Gastrocnemius medialis (tissue), 4 donors: ENCODE data around the gene PRKN.

Experiments
- POLR2A ChIP-seq, 2 donors: fragments of 450-650 bp; IDR thresholded peaks; one replicate each; pipeline ENCODE4 v1.6.1; 2017; ENCODE audit warnings: antibody characterized with exemption in 2 of 2, mild to moderate bottlenecking in 2 of 2, moderate library complexity in 2 of 2
- TF ChIP-seq, protein P1 (sequence below), 5 experiments: fragments of 450-650 bp in 3 of 5; fragments of 200-600 bp in 2 of 5; sonication (generic) in 2 of 5; IDR thresholded peaks in 4 of 5; conservative IDR thresholded peaks in 1 of 5; 1 replicate in 4 of 5; 2 replicates in 1 of 5; pipeline ENCODE4 v1.5.1; 2016 to 2019; ENCODE audit warnings: antibody characterized with exemption in 5 of 5, mild to moderate bottlenecking in 3 of 5, moderate library complexity in 3 of 5

DNA sequence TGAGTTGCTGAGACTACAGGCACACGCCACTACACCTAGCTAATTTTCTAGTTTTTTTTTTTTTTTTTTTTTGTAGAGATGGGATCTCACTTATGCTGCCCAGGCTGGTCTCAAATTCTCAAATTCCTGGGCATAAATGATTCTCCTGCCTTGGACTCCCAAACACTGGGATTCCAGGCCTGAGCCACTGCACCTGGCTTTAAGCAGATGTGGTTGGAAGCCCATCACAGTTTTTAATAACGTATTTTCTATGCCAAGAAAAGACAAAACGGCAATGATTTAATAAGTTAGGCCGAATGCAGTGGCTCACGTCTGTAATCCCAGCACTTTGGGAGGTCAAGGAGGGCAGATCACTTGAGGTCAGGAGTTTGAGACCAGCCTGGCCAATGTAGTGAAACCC, 456.6 kb downstream of the PRKN start:
- TF ChIP-seq, protein P1, sequence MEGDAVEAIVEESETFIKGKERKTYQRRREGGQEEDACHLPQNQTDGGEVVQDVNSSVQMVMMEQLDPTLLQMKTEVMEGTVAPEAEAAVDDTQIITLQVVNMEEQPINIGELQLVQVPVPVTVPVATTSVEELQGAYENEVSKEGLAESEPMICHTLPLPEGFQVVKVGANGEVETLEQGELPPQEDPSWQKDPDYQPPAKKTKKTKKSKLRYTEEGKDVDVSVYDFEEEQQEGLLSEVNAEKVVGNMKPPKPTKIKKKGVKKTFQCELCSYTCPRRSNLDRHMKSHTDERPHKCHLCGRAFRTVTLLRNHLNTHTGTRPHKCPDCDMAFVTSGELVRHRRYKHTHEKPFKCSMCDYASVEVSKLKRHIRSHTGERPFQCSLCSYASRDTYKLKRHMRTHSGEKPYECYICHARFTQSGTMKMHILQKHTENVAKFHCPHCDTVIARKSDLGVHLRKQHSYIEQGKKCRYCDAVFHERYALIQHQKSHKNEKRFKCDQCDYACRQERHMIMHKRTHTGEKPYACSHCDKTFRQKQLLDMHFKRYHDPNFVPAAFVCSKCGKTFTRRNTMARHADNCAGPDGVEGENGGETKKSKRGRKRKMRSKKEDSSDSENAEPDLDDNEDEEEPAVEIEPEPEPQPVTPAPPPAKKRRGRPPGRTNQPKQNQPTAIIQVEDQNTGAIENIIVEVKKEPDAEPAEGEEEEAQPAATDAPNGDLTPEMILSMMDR (IDR thresholded peaks at IDR 0.05 in 4 of 5, conservative IDR thresholded peaks at IDR 0.05 in 1 of 5), result no peak
- TF ChIP-seq POLR2A (IDR thresholded peaks at IDR 0.05), result no peak
